Skeletal muscle cell (primary cell): ENCODE data around the gene PARD3.
A peak's percentile ranks its signal among the peaks of the same experiment; 100 is the strongest.

Source experiments
- DNase-seq: peaks from one replicate; pipeline ENCODE4 v3.0.0-alpha.2; 2010; ENCODE audit warnings: low read depth
- H3K4me3 ChIP-seq: 2 replicates; pipeline ENCODE4 v1.5.1; 2011; ENCODE audit warnings: low read depth, mild to moderate bottlenecking, control low read depth, low read length, moderate library complexity

PARD3 gene

DNA sequence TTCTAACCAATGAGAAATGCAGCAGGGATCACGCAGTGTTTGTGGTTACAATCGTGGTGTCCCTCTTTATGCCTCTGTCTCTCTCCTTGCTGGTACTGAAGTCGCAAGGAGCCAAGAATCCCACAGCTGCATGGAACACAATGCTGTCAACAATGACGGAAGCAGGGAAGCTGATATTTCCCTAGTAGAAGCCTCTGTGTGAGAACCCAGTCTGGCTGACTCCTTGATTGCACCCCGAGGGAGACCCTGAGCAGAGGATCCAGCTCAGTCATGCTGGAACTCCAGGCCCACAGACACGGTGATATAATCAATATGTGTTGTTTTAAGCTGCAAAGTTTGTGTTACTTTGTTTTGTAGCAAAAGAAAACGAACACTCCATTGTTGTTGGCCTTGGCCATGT is 677.9 kb downstream of the PARD3 start:
- no peak for DNase-seq

DNA sequence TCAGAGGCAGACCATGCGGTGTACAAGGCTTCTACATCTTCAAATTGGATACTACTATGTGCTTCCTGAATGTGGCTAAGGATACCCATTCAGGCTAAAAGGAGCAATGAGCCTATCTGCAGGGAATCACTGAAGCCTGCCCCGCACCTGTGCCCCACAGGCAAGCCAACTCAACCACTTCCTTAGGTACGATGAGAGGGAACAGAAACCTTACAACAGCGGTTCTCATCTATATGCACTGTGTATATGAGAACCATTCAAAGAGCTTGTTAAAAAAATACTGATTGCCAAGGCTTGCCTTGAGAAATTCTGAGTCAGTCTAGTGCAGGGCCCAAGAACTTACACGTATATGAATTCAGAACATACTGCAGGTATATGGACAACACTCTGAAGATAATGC is 679.6 kb downstream of the PARD3 start:
- no peak overlapping the region for H3K4me3 ChIP-seq
- no peak for DNase-seq

More for the DNA sequence above, 677.9 kb downstream of the PARD3 start:
- no peak overlapping the region for H3K4me3 ChIP-seq

DNA sequence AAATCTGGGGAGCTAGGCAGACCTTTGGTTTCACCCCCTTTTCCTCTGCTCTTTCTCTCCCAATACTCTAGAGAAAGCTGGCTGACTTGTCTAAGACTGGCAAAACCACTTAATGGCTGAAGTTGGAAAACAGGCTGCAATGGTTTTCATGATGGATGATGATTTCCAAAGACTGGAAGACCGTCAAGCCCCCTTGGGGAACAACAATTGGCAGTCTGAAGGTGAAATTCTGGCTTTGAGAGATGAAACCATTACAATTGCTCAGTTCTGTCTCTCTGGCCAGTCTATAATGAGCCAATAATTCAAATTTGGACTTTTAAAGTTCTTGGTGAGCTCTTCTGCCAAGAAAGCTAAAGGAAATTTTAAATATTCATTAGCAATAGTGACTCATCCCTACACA is 680.5 kb downstream of the PARD3 start:
- no peak for DNase-seq
- H3K4me3 ChIP-seq, result no peak overlapping the region

DNA sequence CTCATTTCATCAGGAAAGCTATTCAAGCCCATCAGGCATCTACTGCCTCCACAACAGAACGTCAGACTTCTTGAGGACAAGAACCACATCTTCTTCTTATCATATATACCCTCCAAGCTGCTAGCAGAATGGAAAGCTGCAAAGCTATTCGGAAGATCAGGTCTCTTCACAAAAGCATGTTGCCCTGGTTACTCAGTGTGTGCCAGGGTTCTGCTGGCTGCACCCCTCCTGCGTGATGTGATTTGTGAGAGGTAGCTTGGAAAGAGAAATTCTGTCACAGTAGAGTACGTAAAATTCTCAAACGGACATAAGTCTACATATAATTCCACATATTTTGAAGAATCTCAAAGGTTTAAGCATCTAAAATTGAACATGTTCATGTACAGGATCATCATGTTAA is 681.7 kb downstream of the PARD3 start:
- DNase-seq, result no peak
- H3K4me3 ChIP-seq, result no peak overlapping the region

DNA sequence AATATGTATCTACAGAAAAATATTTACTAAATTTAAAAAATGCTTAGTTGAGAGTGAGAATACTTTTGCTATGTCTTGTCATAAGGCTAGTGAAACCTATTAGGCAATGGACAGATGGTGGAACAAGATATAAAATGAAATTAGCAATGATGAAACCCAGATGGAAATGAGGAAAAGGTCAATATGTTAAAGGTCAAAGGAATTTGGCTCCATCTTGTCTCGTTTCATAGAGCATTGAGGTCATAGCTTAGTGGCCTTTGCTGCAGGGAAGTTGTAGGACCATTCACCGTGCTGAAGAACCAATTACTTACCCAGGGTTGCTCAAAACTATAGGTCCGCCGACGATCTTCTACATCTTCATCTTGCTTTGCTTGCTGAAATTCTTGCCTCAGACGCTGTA is 683.9 kb downstream of the PARD3 start:
- H3K4me3 ChIP-seq, result no peak overlapping the region
- no peak for DNase-seq

DNA sequence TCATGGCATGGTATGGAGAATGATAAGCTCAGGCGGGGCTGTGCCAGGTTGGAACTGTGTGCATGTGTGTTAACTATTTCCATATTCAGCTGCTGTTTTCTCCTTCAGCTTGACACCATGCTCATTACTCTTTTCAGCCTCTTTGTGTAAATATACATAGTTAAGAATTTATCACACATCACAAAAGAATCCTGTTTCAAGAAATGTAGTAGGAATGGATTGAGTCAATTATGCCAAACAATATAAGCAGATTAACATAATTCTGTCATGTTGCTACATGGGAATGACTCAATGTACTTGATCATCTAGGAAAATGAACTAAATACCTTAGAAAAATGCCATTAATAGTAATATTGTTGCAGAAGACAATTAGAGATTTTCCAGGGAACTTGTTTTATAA is 687.4 kb downstream of the PARD3 start:
- no peak overlapping the region for H3K4me3 ChIP-seq
- DNase-seq, result no peak

DNA sequence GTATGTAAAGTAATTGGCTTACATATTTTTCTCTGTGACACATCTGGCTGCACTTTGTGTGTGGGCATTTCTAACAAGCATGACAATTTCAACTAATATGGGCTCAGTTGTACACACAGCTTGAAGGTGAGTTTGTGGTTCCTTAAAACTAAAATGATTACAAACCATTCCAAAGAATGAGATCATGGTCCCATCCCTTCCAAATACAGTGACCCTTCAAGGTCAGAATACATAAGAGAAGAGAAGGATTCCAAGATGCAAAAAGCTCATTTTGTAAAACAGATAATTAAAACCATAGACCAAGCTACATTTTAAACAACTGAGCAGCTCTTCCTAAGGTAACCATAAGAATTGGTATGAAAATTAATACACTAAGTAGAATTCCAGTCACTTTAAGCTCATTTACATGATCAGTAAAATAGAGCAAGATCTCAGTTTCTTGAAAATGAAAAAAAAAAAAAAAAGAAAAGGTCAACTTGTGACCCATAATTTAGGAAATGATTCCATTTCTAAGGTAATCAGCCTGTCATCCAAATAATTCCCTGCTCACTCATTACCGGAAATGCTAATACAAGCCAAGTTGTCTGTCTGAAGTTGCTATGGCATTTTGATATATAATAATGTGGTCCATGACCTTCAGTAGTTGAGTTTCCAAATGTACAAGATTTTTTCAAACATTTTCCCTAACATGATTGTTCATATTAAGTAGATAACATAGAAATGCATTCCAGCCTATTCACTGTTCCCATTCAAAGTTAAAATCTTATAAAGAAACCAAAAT is 688.5 kb downstream of the PARD3 start:
- no peak for DNase-seq
- no peak overlapping the region for H3K4me3 ChIP-seq

DNA sequence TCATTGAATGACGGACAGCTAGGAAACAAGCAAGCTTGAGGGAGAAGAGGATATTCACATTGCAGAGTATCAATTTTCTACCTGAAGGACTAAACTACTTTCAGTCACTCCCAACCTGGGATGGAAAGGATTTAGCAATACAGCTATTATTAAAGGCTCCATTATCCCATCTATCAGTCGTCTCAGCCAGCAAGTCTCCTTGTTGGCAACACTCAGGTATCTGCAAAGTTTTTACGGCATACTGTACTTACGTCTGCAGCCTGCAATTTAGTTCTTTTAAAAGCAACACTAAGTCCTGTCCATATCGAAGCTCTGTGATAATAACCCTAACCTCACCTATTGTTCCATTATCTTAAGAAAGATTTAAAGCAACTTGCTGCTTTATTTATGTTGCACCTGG is 689.4 kb downstream of the PARD3 start:
- DNase-seq, result no peak
- H3K4me3 ChIP-seq, result no peak overlapping the region

DNA sequence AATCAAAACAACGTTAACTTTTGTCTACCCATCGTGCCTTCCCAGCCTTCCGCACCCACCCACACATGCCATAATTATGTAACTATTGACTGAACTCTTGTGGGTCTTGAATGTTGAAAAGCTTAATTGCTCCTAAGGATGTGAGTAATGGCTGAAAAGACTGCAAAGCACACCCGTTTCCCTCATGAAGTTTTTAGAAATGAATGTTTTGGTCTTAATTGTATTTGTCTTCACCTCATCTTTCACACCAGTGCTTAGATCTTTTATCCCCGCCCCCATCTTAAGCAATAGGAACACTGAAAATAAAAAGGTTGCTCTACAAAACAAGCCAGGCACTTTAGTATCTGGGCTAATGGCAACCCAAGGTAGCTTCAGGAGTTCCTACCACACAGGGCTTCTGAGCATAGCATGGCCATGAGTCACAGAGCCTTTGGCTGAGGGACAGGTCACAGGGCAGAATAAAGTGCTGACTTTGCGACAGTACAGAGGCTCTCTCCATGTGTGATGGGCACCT is 690.5 kb downstream of the PARD3 start:
- no peak overlapping the region for H3K4me3 ChIP-seq
- peak; percentile 23 for DNase-seq

DNA sequence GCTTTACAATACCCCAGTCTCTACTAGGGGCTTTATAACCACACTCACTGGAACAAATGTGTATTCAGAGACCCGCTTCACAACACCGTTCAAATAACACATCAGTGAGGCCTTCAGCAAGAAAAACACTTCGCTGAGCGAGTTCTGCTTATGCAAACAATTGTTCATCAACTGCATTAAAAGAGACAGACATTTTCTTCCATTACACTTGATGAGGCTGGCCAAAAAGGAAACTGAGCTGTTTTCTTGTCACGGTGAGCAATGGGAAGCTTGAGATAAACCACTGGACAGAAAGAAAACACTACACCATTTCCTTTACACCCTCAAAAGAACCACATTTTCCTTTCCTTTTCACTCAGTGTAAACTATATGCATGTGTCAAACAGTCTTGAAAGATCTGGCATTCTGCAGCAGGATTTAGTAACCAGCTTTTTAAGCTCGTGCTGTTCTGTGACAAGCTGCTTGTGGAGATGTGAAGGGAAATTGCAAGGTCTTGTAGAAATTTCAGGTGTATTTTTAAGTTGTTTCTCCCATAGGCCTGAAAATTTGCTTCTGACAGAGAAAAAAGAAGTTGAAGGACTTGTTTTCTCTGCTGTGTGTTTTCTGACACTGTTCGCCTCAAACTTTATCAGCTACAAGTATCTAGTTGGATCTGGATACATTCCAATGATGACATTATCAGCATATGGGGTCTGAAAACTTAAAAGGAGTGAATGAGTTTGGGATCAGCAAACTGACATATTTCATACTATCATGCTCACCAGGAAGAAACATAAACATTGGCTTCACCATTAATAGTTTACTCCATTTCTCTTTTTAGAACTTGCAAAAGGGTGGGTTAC is 693.1 kb downstream of the PARD3 start:
- no peak for DNase-seq
- no peak overlapping the region for H3K4me3 ChIP-seq

DNA sequence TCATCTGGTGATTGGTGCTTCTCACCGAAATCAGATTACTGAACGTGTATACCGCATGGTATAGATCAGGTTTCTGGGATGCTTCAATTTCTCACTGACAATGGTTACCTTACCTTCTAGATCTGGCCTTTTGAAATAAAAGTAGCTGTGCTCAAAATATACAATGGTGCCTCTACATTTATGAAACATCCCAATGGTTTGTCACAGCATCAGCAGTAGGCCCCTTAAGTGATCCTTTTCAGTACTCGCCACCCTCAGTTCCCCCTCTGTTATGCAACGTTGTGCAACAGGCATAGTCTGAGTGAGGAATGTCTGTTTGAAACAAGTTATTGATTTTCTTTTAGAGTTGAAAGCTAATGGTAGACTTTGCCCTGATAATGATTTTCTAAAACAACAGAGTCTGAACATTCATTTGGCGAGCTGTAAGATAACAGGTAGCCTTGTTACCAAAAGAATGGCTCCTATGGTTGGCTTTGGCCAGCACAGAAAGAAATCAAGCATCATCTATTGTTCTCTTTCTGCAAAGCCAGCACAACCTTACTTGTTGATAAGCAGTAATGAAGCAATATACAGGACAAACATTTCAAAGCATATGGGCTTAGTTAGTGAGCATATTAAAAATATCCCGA is 693.9 kb downstream of the PARD3 start:
- no peak for DNase-seq
- H3K4me3 ChIP-seq, result no peak overlapping the region

DNA sequence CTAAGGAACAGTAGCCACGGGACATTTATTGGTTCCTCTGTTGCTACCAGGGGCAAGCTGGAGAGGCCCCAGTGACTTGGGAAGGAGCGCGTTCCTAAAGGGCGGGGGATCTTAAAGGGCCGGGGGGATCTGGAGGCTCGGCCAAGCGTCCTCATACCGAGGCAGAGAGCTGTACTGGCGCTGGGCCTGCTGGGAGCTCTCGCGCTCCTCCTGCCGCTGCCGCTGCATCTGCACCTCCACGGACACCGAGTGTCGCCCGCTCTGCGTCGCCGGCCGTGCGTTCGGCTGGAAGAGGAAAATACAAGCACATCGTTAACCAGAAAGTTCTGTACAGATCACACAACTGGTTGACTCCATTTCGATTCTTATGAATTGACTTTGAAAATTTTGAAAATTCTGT is 695.6 kb downstream of the PARD3 start:
- DNase-seq, result no peak

DNA sequence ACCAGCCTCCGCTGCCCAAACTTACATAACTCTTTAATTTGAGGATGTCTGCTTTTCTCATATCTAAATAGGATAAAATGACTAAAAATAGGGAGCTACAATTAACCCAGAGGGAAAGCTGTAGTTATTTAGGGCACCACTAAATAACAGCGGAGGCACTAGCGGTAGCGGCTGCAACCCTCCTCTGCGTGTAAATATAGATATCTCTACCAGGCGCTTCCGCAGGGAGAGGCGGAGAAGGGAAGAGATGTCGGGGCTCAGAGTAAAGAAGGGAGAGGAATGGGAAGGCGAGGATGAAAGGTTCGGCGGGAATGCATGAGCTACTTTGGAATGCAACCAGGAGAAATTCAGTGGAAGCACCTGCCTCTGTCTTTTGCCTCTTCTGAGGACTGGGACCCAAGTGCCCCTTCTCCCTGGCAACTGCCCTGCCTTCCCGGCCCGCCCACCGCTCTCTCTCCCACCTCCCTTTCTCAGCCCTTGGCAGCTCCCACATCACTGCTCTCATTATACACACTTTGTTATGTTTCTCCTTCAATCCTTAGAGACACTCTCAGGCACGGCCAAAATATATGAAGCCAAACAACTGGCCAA is 698.3 kb downstream of the PARD3 start:
- no peak overlapping the region for H3K4me3 ChIP-seq
- DNase-seq, result no peak

More for the DNA sequence above, 695.6 kb downstream of the PARD3 start:
- H3K4me3 ChIP-seq, result no peak overlapping the region

DNA sequence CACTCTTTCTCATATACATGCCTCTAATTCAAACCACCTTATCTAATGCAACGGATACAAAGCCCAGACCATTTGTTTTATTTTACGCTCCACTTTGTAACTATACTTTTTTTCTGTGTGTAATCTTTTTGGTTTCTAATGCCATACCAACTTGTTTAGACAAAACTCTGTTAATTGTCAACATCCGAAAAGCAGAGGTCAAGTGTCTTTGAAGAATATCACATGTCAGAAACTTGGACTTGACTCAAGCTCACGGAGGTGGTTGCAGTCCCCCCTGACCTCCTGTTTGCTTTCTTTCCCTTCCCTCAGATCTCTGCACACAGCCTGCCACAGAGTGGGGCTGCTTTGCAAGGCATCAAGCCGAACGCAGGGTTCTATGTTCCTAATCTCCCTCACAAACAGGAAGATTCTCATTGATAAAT is 698.9 kb downstream of the PARD3 start:
- no peak for DNase-seq
- no peak overlapping the region for H3K4me3 ChIP-seq

DNA sequence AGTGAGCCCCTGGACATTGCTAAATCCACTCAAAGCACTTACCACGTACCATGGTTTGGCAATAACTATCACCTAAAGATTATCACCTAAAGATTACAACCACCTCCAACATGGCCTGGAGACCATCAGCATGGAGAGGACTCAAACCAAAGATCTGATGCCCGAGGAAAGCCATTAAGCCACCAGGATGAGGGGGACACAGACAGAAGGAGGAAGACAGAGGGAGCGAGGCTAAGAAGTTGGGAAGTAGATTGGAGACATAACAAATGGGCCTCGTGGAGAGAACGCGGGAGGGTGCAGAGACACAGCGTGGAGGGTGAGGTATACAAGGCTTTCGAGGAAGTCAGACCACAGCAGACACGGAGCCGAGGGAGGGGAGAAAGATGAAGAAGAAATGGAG is 700.2 kb downstream of the PARD3 start:
- no peak overlapping the region for H3K4me3 ChIP-seq
- DNase-seq, result no peak

DNA sequence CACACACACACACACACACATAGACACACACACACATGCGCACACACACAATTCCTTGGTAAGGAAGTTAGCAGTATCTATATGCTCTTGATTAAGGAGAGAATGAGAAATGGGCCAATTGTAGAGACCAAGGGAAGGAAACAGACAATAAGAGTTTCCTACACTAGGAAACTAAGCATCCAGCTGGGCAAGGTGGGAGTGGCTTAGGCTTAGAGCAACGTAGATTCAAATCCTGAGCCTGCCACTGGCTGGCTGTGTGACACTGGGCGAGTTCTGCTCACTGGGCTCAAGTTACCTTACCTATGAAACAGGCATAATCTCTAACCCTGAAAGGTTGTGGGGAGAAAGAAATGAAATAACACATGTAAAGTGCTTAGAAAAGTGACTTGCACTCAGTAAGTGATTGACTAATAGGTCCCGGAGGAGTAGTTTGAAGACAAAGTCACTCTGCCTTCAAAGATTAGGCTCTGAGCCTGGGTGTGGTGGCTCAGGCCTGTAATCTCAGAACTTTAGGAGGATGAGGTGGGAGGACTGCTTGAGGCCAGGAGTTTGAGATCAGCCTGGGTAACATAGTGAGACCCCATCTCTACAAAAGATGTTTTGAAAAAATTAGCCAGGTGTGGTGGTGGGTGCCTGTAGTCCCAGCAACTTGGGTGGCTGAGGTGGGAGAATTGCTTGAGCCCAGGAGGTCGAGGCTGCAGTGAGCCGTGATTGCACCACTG is 701.4 kb downstream of the PARD3 start:
- H3K4me3 ChIP-seq, result no peak overlapping the region
- no peak for DNase-seq

DNA sequence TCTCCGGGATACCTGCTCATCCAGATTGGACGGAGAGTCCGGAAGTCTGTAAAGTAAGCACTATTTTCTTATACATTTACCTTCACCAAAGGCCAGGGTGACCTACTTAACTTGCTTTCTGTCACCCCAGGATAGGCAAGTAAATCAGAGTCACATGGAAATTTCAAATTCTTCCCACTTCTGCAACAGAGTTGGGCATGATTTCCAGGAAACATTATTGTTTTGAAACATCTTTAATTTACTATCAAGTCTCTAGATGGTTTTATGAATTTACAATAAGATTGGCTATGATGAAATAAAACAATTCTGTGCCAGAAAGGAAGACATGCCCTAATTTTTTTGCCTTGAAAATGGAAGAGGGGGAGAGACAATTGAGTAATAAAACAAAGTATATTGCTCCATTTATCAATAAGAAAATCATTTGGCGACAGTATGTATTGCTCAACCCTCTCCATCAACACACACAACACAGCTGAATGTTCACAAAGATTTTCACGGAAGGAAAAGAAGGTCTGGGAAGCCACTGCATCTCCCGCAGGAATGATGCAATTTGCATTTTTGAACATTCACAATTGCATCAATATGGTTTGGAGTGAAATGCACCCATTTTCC is 702.8 kb downstream of the PARD3 start:
- H3K4me3 ChIP-seq, result no peak overlapping the region
- DNase-seq, result peak; percentile 75

DNA sequence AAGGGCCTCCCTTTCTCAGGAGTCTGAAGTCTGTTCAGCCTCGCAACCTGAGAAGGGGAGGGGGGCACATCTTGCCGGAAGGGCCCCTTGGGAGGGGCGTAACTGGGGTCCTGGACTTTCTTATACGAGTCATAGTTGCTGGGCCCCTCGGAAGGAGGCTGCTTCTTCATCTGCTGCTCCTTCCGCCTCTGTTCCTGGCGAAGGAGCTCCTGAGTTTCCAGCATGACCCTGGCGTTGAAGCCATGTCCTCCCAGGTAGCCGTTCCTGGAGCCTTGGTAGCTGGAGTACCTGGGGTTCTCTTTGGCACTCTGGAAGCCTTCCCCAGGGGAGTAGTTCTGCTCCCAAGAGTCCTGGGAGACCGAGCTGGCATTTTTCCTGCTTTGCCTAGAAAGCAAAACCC is 703.9 kb downstream of the PARD3 start:
- no peak for DNase-seq
- H3K4me3 ChIP-seq, result no peak overlapping the region
